SK-N-SH (cell line): ENCODE results near the gene LTBR. TPM values are rescaled to one million over a fixed set of nuclear protein-coding genes. Genes with fewer than 3 reads are reported as not detected.

Experiments used
- CTCF ChIA-PET: fragments of 300-600, 350-600 bp; formaldehyde crosslinking; extraction: SDS; loops from one replicate; lab custom pipeline; 2021; lab: Yijun Ruan, JAX
- POLR2A ChIA-PET: fragments of 350-600 bp; sonication (Branson Sonifier 250); formaldehyde crosslinking; extraction: SDS; loops from one replicate; lab custom pipeline; 2020; ENCODE audit warnings: antibody characterized with exemption, inconsistent platforms; lab: Yijun Ruan, JAX
- DNase-seq: peaks from one replicate; pipeline ENCODE4 v3.0.0; 2012
- H2AFZ ChIP-seq: fragments of 200-600 bp; sonication (generic); 2 replicates; pipeline ENCODE4 v1.8.1; 2016; ENCODE audit warnings: antibody characterized with exemption, mild to moderate bottlenecking, low read depth
- H3F3A ChIP-seq: fragments of 200-600 bp; sonication (generic); replicated peaks from 2 replicates; pipeline ENCODE3; 2016; ENCODE audit warnings: antibody characterized with exemption, mild to moderate bottlenecking; ENCODE audit not compliant: insufficient read depth
- H3K27ac ChIP-seq, 2 experiments: fragments of 200-500 bp in 1 of 2; fragments of 200-600 bp in 1 of 2; sonication (Bioruptor generic) in 1 of 2; sonication (generic), shearing (Covaris generic) in 1 of 2; 2 replicates each; pipeline versions ENCODE4 v1.5.1 to v1.6.1; 2014 to 2016; ENCODE audit warnings: low read depth in 2 of 2, inconsistent platforms in 1 of 2, low read length in 1 of 2, mild to moderate bottlenecking in 1 of 2, mixed read lengths in 1 of 2
- H3K27me3 ChIP-seq: fragments of 200-600 bp; sonication (generic), shearing (Covaris generic); 2 replicates; pipeline ENCODE4 v1.6.1; 2016; ENCODE audit warnings: mixed run types; ENCODE audit not compliant: insufficient read depth
- H3K36me3 ChIP-seq, 2 experiments: fragments of 200-500 bp in 1 of 2; fragments of 200-600 bp in 1 of 2; sonication (Bioruptor generic) in 1 of 2; sonication (generic) in 1 of 2; replicated peaks in 1 of 2; 2 replicates each; pipeline versions ENCODE3 to v1.5.1; 2014 to 2016; ENCODE audit warnings: low read length in 1 of 2, mild to moderate bottlenecking in 1 of 2; ENCODE audit not compliant: insufficient read depth in 2 of 2, control insufficient read depth in 1 of 2
- H3K4me1 ChIP-seq, 2 experiments: fragments of 200-500 bp in 1 of 2; fragments of 200-600 bp in 1 of 2; sonication (Bioruptor generic) in 1 of 2; sonication (generic), shearing (Covaris generic) in 1 of 2; 2 replicates each; pipeline versions ENCODE4 v1.5.1 to v1.6.1; 2014 to 2016; ENCODE audit warnings: low read depth in 1 of 2, low read length in 1 of 2, mixed run types in 1 of 2; ENCODE audit not compliant: insufficient read depth in 2 of 2, control insufficient read depth in 1 of 2
- H3K4me2 ChIP-seq: fragments of 200-600 bp; sonication (generic), shearing (Covaris generic); 2 replicates; pipeline ENCODE4 v1.6.1; 2017; ENCODE audit warnings: mixed run types
- H3K4me3 ChIP-seq, 2 experiments: fragments of 200-500 bp in 1 of 2; fragments of 200-600 bp in 1 of 2; sonication (Bioruptor generic) in 1 of 2; sonication (generic), shearing (Covaris generic) in 1 of 2; 2 replicates each; pipeline versions ENCODE4 v1.5.1 to v1.8.1; 2014 to 2016; ENCODE audit warnings: low read depth in 2 of 2, inconsistent platforms in 1 of 2, low read length in 1 of 2, mild to moderate bottlenecking in 1 of 2, mixed read lengths in 1 of 2, moderate library complexity in 1 of 2
- H3K79me2 ChIP-seq: fragments of 200-600 bp; sonication (generic); 2 replicates; pipeline ENCODE4 v1.8.1; 2017; ENCODE audit warnings: mild to moderate bottlenecking; ENCODE audit not compliant: insufficient read depth
- H3K9ac ChIP-seq: fragments of 200-600 bp; sonication (generic); 2 replicates; pipeline ENCODE4 v1.6.1; 2017; ENCODE audit warnings: mixed run types
- H3K9me2 ChIP-seq: fragments of 200-600 bp; sonication (generic); 2 replicates; pipeline ENCODE4 v1.6.1; 2017; ENCODE audit warnings: mixed run types
- H3K9me3 ChIP-seq: fragments of 200-600 bp; sonication (generic); 2 replicates; pipeline ENCODE4 v1.6.1; 2017; ENCODE audit warnings: mixed run types, mild to moderate bottlenecking, moderate library complexity
- H4K20me1 ChIP-seq: fragments of 200-600 bp; sonication (generic); 2 replicates; pipeline ENCODE4 v1.6.1; 2017; ENCODE audit warnings: mild to moderate bottlenecking, mixed run types; ENCODE audit not compliant: insufficient read depth
- CHD2 ChIP-seq: fragments of 150-350 bp; IDR thresholded peaks from 2 replicates; pipeline ENCODE4 v1.6.1; 2018; ENCODE audit warnings: low read length; ENCODE audit not compliant: partially characterized antibody
- EP300 ChIP-seq, 2 experiments: IDR thresholded peaks; 2 replicates each; pipeline versions ENCODE4 v1.4.0 to v1.6.1; 2012; ENCODE audit warnings: borderline replicate concordance in 1 of 2, low read depth in 1 of 2, low read length in 1 of 2
- EZH2phosphoT487 ChIP-seq: fragments of 200-600 bp; sonication (generic); IDR thresholded peaks from 2 replicates; pipeline ENCODE4 v1.6.1; 2017; ENCODE audit warnings: low read depth, mixed run types, mild to moderate bottlenecking, antibody characterized with exemption, moderate library complexity, borderline replicate concordance
- FOSL2 ChIP-seq: IDR thresholded peaks from 2 replicates; pipeline ENCODE4 v1.4.0; 2012; ENCODE audit warnings: low read depth, mild to moderate bottlenecking, moderate library complexity, borderline replicate concordance
- MEF2A ChIP-seq: IDR thresholded peaks from 2 replicates; pipeline ENCODE4 v1.4.0; 2012; ENCODE audit warnings: low read depth, borderline replicate concordance
- NRF1 ChIP-seq: IDR thresholded peaks from 2 replicates; pipeline ENCODE4 v1.6.1; 2012; ENCODE audit warnings: low read depth, mild to moderate bottlenecking, low read length
- PBX3 ChIP-seq: IDR thresholded peaks from 2 replicates; pipeline ENCODE4; 2012
- POLR2AphosphoS5 ChIP-seq: IDR thresholded peaks from 2 replicates; pipeline ENCODE4 v1.6.1; 2012; ENCODE audit warnings: low read depth, low read length
- TAF1 ChIP-seq: IDR thresholded peaks from 2 replicates; pipeline ENCODE4 v1.6.1; 2012; ENCODE audit warnings: low read depth, mild to moderate bottlenecking, low read length, moderate library complexity, borderline replicate concordance
- TCF12 ChIP-seq: IDR thresholded peaks from 2 replicates; pipeline ENCODE4 v1.4.0; 2012
- YY1 ChIP-seq: IDR thresholded peaks from 2 replicates; pipeline ENCODE4 v1.4.0; 2012; ENCODE audit warnings: low read depth, mild to moderate bottlenecking
- WGBS: methylation state at CpG from one replicate; pipeline ENCODE4 v1.1.6; 2017; ENCODE audit warnings: low lambda C conversion rate; 5-methylcytosine and 5-hydroxymethylcytosine counted together
- polyA plus RNA-seq, 3 experiments: library from polyadenylated mRNA; depleted of rRNA; stranded (reverse); fragments of >200 nt; gene quantifications; 2 replicates each; pipeline ENCODE4 v1.2.3, GENCODE V29; 2012
- TF ChIP-seq, protein P1 (sequence below): fragments of 150-350 bp; IDR thresholded peaks from 2 replicates; pipeline ENCODE4 v1.6.1; 2017; ENCODE audit warnings: antibody characterized with exemption, low read length, low read depth, borderline replicate concordance
- TF ChIP-seq, protein P2 (sequence below): IDR thresholded peaks from 2 replicates; pipeline ENCODE4 v1.4.0; 2012; ENCODE audit warnings: low read depth, borderline replicate concordance
- TF ChIP-seq, protein P3 (sequence below): IDR thresholded peaks from 2 replicates; pipeline ENCODE4 v1.6.1; 2012; ENCODE audit warnings: mild to moderate bottlenecking, low read depth, low read length, moderate library complexity

LTBR gene
- polyA plus RNA-seq, 1 of the 3 experiments (the other 2 are of a cell fraction): 0.12 TPM

DNA sequence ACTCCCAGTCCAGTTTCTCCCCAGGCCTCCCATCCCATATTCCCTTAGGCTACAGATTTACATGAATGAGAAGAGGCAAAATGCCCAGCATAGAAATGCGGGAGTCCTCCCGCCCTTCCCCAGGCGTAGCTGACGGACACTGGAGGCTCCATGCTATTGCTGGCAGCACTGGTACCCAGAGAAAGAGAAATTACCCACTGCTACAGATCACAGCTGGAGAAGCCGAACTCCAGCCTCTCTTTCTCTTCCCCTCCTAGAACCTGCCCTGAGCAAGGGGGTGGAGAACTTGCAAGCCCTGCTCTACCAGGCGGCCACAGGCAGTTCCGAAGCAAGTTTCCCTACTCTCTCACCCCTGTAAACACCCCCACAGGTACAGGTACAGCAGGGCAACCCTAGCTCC lies 3.6 kb downstream of the LTBR start:
- no peaks in the 10 kb centered on the region for H3K27me3 ChIP-seq
- ChIA-PET CTCF (interaction anchor here (1.4 kb wide), 1 partner anchor 78 kb away, joined by 4 read pairs; no protein-coding TSS in a partner anchor), POLR2A (no interaction called here)
- H4K20me1 ChIP-seq: no peaks in the 10 kb centered on the region
- no peak for DNase-seq
- no peak overlapping the region for H3K9ac ChIP-seq
- H3F3A ChIP-seq: no peaks in the 10 kb centered on the region
- H2AFZ ChIP-seq: no peak overlapping the region
- no peaks in the 10 kb centered on the region for H3K79me2 ChIP-seq
- WGBS: 96% methylated on average over 5 of the region's 7 CpGs
- H3K27ac ChIP-seq: no peak overlapping the region
- H3K9me3 ChIP-seq: no peaks in the 10 kb centered on the region
- no peaks in the 10 kb centered on the region for H3K9me2 ChIP-seq
- H3K4me3 ChIP-seq: no peak overlapping the region
- no peak for TF ChIP-seq FOSL2
- no peak for TF ChIP-seq CHD2
- TF ChIP-seq PBX3: no peak
- TF ChIP-seq, protein P1, sequence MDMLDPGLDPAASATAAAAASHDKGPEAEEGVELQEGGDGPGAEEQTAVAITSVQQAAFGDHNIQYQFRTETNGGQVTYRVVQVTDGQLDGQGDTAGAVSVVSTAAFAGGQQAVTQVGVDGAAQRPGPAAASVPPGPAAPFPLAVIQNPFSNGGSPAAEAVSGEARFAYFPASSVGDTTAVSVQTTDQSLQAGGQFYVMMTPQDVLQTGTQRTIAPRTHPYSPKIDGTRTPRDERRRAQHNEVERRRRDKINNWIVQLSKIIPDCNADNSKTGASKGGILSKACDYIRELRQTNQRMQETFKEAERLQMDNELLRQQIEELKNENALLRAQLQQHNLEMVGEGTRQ: no peak
- no peak for TF ChIP-seq MEF2A
- no peak for TF ChIP-seq POLR2AphosphoS5
- no peaks in the 10 kb centered on the region for H3K4me1 ChIP-seq
- no peaks in the 10 kb centered on the region for H3K36me3 ChIP-seq
- H3K4me2 ChIP-seq: no peak overlapping the region

DNA sequence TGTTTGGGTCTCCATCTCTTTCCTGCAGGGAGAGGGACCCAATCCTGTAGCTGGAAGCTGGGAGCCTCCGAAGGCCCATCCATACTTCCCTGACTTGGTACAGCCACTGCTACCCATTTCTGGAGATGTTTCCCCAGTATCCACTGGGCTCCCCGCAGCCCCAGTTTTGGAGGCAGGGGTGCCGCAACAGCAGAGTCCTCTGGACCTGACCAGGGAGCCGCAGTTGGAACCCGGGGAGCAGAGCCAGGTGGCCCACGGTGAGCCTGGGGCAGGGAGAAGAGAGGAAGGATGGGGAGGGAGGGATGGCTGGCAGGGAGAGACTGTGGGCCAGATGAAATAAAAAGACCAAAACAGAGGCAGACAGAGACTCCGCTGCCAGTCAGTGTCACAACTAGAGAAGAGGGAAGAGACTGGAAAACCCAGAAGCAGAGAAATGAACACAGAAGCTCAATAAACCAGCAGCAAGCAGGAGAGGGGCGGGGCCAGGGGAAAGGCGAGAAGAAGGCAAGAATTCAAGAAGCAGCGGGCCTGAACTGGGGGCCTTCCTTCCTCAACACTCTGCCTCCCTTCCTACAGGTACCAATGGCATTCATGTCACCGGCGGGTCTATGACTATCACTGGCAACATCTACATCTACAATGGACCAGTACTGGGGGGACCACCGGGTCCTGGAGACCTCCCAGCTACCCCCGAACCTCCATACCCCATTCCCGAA lies 6.3 kb downstream of the LTBR start:
- no peak overlapping the region for H3K4me2 ChIP-seq
- H3F3A ChIP-seq: no peaks in the 10 kb centered on the region
- no peak overlapping the region for H2AFZ ChIP-seq
- no peaks in the 10 kb centered on the region for H3K9me3 ChIP-seq
- DNase-seq: no peak
- H4K20me1 ChIP-seq: no peaks in the 10 kb centered on the region
- ChIA-PET CTCF (no interaction called here), POLR2A (no interaction called here)
- no peaks in the 10 kb centered on the region for H3K79me2 ChIP-seq
- H3K4me3 ChIP-seq: no peak overlapping the region
- no peaks in the 10 kb centered on the region for H3K9me2 ChIP-seq
- 79% methylated on average over 12 of the region's 15 CpGs for WGBS
- H3K4me1 ChIP-seq: no peaks in the 10 kb centered on the region
- H3K27ac ChIP-seq: no peak overlapping the region
- no peaks in the 10 kb centered on the region for H3K36me3 ChIP-seq
- no peaks in the 10 kb centered on the region for H3K27me3 ChIP-seq
- TF ChIP-seq TAF1 (no peak), NRF1 (no peak), YY1 (no peak)
- no peak overlapping the region for H3K9ac ChIP-seq

DNA sequence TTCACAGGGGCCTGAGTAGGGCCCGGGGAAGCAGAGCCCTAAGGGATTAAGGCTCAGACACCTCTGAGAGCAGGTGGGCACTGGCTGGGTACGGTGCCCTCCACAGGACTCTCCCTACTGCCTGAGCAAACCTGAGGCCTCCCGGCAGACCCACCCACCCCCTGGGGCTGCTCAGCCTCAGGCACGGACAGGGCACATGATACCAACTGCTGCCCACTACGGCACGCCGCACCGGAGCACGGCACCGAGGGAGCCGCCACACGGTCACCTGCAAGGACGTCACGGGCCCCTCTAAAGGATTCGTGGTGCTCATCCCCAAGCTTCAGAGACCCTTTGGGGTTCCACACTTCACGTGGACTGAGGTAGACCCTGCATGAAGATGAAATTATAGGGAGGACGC lies 7.1 kb downstream of the LTBR start:
- H2AFZ ChIP-seq: no peak overlapping the region
- no peaks in the 10 kb centered on the region for H3K79me2 ChIP-seq
- H3K9ac ChIP-seq: no peak overlapping the region
- TF ChIP-seq MEF2A: no peak
- no peak for TF ChIP-seq TCF12
- TF ChIP-seq, protein P1: no peak
- TF ChIP-seq EP300 (IDR thresholded peaks at IDR 0.05; ENCODE audit: borderline replicate concordance in 1 of 2, low read depth in 1 of 2, low read length in 1 of 2): no peak
- TF ChIP-seq EZH2phosphoT487: no peak
- TF ChIP-seq, protein P2, sequence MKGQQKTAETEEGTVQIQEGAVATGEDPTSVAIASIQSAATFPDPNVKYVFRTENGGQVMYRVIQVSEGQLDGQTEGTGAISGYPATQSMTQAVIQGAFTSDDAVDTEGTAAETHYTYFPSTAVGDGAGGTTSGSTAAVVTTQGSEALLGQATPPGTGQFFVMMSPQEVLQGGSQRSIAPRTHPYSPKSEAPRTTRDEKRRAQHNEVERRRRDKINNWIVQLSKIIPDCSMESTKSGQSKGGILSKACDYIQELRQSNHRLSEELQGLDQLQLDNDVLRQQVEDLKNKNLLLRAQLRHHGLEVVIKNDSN: no peak
- TF ChIP-seq, protein P3, sequence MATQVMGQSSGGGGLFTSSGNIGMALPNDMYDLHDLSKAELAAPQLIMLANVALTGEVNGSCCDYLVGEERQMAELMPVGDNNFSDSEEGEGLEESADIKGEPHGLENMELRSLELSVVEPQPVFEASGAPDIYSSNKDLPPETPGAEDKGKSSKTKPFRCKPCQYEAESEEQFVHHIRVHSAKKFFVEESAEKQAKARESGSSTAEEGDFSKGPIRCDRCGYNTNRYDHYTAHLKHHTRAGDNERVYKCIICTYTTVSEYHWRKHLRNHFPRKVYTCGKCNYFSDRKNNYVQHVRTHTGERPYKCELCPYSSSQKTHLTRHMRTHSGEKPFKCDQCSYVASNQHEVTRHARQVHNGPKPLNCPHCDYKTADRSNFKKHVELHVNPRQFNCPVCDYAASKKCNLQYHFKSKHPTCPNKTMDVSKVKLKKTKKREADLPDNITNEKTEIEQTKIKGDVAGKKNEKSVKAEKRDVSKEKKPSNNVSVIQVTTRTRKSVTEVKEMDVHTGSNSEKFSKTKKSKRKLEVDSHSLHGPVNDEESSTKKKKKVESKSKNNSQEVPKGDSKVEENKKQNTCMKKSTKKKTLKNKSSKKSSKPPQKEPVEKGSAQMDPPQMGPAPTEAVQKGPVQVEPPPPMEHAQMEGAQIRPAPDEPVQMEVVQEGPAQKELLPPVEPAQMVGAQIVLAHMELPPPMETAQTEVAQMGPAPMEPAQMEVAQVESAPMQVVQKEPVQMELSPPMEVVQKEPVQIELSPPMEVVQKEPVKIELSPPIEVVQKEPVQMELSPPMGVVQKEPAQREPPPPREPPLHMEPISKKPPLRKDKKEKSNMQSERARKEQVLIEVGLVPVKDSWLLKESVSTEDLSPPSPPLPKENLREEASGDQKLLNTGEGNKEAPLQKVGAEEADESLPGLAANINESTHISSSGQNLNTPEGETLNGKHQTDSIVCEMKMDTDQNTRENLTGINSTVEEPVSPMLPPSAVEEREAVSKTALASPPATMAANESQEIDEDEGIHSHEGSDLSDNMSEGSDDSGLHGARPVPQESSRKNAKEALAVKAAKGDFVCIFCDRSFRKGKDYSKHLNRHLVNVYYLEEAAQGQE: no peak
- H3K4me3 ChIP-seq: no peak overlapping the region
- no peaks in the 10 kb centered on the region for H3K9me3 ChIP-seq
- DNase-seq: peak; percentile 17
- no peaks in the 10 kb centered on the region for H3F3A ChIP-seq
- H3K36me3 ChIP-seq: no peaks in the 10 kb centered on the region
- no peak overlapping the region for H3K27ac ChIP-seq
- H3K27me3 ChIP-seq: no peaks in the 10 kb centered on the region
- CTCF ChIA-PET: no interaction called here
- no peaks in the 10 kb centered on the region for H3K9me2 ChIP-seq
- 79% methylated on average over 14 of the region's 17 CpGs for WGBS
- no peak overlapping the region for H3K4me2 ChIP-seq
- POLR2A ChIA-PET: no interaction called here
- H4K20me1 ChIP-seq: no peaks in the 10 kb centered on the region
- H3K4me1 ChIP-seq: no peaks in the 10 kb centered on the region
